Spleen (tissue), 7 donors: ENCODE measurements around the gene NF2.

Experiments
- POLR2A ChIP-seq, 3 donors: fragments of 450-650 bp; IDR thresholded peaks; one replicate each; pipeline ENCODE4 v1.5.1; 2017; ENCODE audit warnings: antibody characterized with exemption in 3 of 3, mild to moderate bottlenecking in 1 of 3
- POLR2AphosphoS5 ChIP-seq, 3 donors: sonication (generic); formaldehyde crosslinking; IDR thresholded peaks; one replicate each; pipeline ENCODE4 v1.5.1; 2017; ENCODE audit warnings: antibody characterized with exemption in 3 of 3
- TF ChIP-seq, protein P1 (sequence below), 11 experiments: fragments of 200-600 bp in 7 of 11; fragments of 450-650 bp in 4 of 11; sonication (generic) in 4 of 11; IDR thresholded peaks in 8 of 11; conservative IDR thresholded peaks in 3 of 11; 1 replicate in 7 of 11; 2 replicates in 4 of 11; pipeline versions ENCODE4 v1.4.0 to v1.8.0; 2016 to 2021; ENCODE audit warnings: antibody characterized with exemption in 11 of 11, inconsistent platforms in 4 of 11, mild to moderate bottlenecking in 1 of 11
- donor health status: DM: no; HTN: no; CAD: no; lungs with moderate emphysema.
- donor health status: DM: no; HTN: no; CAD: no.
- donor health status: DM: no; HTN: no; CAD: no.

DNA sequence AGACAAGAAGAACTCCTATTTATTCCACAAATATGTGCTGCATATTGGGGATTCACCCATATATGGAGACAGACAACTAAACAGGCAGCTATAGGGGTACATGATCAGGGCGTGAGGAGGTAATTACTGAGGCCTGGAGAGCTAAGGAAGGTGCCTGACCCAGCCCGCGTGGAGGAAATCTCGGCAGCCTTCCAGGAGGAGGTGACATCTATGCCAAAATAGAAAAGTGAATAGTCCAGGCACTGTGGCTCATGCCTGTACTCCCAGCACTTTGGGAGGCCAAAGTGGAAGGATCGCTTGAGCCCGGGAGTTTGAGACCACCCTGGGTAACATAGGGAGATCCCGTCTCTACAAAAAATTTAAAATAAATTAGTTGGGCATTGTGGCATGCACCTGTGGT is 36.1 kb upstream of the NF2 start:
- TF ChIP-seq POLR2A (IDR thresholded peaks at IDR 0.05), result no peak
- TF ChIP-seq, protein P1, sequence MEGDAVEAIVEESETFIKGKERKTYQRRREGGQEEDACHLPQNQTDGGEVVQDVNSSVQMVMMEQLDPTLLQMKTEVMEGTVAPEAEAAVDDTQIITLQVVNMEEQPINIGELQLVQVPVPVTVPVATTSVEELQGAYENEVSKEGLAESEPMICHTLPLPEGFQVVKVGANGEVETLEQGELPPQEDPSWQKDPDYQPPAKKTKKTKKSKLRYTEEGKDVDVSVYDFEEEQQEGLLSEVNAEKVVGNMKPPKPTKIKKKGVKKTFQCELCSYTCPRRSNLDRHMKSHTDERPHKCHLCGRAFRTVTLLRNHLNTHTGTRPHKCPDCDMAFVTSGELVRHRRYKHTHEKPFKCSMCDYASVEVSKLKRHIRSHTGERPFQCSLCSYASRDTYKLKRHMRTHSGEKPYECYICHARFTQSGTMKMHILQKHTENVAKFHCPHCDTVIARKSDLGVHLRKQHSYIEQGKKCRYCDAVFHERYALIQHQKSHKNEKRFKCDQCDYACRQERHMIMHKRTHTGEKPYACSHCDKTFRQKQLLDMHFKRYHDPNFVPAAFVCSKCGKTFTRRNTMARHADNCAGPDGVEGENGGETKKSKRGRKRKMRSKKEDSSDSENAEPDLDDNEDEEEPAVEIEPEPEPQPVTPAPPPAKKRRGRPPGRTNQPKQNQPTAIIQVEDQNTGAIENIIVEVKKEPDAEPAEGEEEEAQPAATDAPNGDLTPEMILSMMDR (IDR thresholded peaks at IDR 0.05 in 8 of 11, conservative IDR thresholded peaks at IDR 0.05 in 3 of 11), result no peak
- no peak for TF ChIP-seq POLR2AphosphoS5 (IDR thresholded peaks at IDR 0.05)
